Parathyroid adenoma (tissue), 2 donors: Measurements from ENCODE around the gene LMBRD2.
"Not testable (repeated sequence)": the region's sequence is repeated elsewhere in the genome, so short reads cannot be mapped to it uniquely, and the experiment has no call there.

Experiments
- H2AFZ ChIP-seq: fragments of 300-600 bp; sonication (generic); one replicate; pipeline ENCODE4 v1.7.0; 2017; ENCODE audit warnings: antibody characterized with exemption, mild to moderate bottlenecking
- H3K27ac ChIP-seq: fragments of 300-600 bp; sonication (generic); one replicate; pipeline ENCODE4 v1.7.0; 2017
- H3K27me3 ChIP-seq: fragments of 300-600 bp; sonication (generic); one replicate; pipeline ENCODE4 v1.7.0; 2017; ENCODE audit warnings: low read length; ENCODE audit not compliant: control insufficient read depth, insufficient read depth
- H3K36me3 ChIP-seq: fragments of 300-600 bp; sonication (generic); one replicate; pipeline ENCODE4 v1.7.0; 2017; ENCODE audit warnings: low read length; ENCODE audit not compliant: control insufficient read depth, insufficient read depth
- H3K4me1 ChIP-seq: fragments of 300-600 bp; sonication (generic); one replicate; pipeline ENCODE4 v1.7.0; 2017; ENCODE audit warnings: control low read depth
- H3K4me2 ChIP-seq: fragments of 300-600 bp; sonication (generic); one replicate; pipeline ENCODE4 v1.7.0; 2017; ENCODE audit warnings: low read length
- H3K4me3 ChIP-seq: fragments of 300-600 bp; sonication (generic); one replicate; pipeline ENCODE4 v1.7.0; 2017; ENCODE audit warnings: low read depth, low read length
- H3K79me2 ChIP-seq: fragments of 300-600 bp; sonication (generic); one replicate; pipeline ENCODE4 v1.7.0; 2017; ENCODE audit warnings: control low read depth
- H3K9ac ChIP-seq: fragments of 300-600 bp; sonication (generic); one replicate; pipeline ENCODE4 v1.7.0; 2017; ENCODE audit warnings: mild to moderate bottlenecking
- H3K9me3 ChIP-seq: fragments of 300-600 bp; sonication (generic); one replicate; pipeline ENCODE4 v1.7.0; 2017; ENCODE audit warnings: low read length; ENCODE audit not compliant: control insufficient read depth
- CTCF ChIP-seq: fragments of 300-600 bp; sonication (generic); IDR thresholded peaks from one replicate; pipeline ENCODE4 v1.7.0; 2017; ENCODE audit warnings: antibody characterized with exemption, mild to moderate bottlenecking
- donor health status: primary hyperparathyroidism.

The LMBRD2 gene

GRCh38 chr5:36193746-36194145 is 42.1 kb upstream of the LMBRD2 start:
- H3K9me3 ChIP-seq = no peaks in the 10 kb centered on the region
- no peak overlapping the region for H3K9ac ChIP-seq
- no peak for TF ChIP-seq CTCF
- H3K27ac ChIP-seq = no peak overlapping the region
- H3K27me3 ChIP-seq = no peaks in the 10 kb centered on the region
- H3K79me2 ChIP-seq = no peaks in the 10 kb centered on the region
- H3K4me3 ChIP-seq = no peak overlapping the region
- H3K36me3 ChIP-seq = no peaks in the 10 kb centered on the region
- no peak overlapping the region for H2AFZ ChIP-seq
- H3K4me1 ChIP-seq = no peaks in the 10 kb centered on the region
- no peak overlapping the region for H3K4me2 ChIP-seq

- not testable (repeated sequence) for H3K4me2 ChIP-seq
Measured at GRCh38 chr5:36184408-36184807, 32.7 kb upstream of the LMBRD2 start.

GRCh38 chr5:36181774-36182173 is 30.1 kb upstream of the LMBRD2 start:
- Histone ChIP-seq H2AFZ (no peak overlapping the region), H3K79me2 (no peaks in the 10 kb centered on the region), H3K36me3 (no peaks in the 10 kb centered on the region), H3K4me1 (no peaks in the 10 kb centered on the region), H3K4me3 (no peak overlapping the region), H3K4me2 (no peak overlapping the region), H3K27me3 (no peaks in the 10 kb centered on the region), H3K9me3 (no peaks in the 10 kb centered on the region), H3K9ac (no peak overlapping the region), H3K27ac (no peak overlapping the region)
- TF ChIP-seq CTCF = no peak

More at GRCh38 chr5:36184408-36184807, 32.7 kb upstream of the LMBRD2 start:
- not testable (repeated sequence) for H3K79me2 ChIP-seq, H3K4me3 ChIP-seq, H3K27me3 ChIP-seq, H2AFZ ChIP-seq, H3K36me3 ChIP-seq, H3K9me3 ChIP-seq, H3K27ac ChIP-seq, H3K4me1 ChIP-seq, H3K9ac ChIP-seq

DNA sequence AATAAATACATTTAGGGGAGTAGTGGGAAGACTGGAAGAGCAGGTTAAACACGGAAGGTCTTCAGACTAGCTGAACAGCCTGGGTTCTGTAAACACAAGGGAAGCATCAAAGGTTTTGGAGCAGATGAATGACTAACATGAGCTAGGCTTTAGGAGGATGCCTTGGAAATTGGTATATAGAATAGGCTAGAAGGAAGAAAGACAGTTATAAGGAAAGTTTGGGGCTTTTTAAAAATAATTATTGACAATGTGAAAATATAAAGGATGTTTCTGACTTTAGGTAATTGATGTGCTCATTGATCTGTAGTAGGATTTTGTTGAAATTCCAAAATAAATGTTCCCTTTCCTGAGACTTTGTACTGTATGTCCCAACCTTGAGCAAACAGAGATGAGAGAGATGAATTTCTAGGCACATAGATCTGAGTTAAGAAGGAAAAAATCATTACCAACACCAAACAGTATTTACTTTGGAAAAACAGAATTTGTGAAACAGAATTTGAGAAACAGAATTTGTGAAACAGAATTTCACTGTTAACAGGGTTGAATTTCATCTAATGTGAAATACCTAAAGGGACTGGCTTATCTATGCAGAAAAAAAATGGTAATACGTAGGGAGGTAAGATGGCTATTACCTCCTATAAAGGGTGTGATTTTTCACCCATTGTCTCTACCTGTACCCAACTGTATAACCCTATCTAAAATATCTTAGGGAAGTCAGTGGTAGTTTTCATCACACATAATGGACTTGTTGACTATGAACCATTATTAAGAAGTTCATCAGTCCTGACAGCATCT is 29.1 kb upstream of the LMBRD2 start:
- H3K9ac ChIP-seq = no peak overlapping the region
- no peak overlapping the region for H3K4me2 ChIP-seq
- no peaks in the 10 kb centered on the region for H3K9me3 ChIP-seq
- H3K27me3 ChIP-seq = no peaks in the 10 kb centered on the region
- no peaks in the 10 kb centered on the region for H3K79me2 ChIP-seq
- H3K36me3 ChIP-seq = no peaks in the 10 kb centered on the region
- H3K4me3 ChIP-seq = no peak overlapping the region
- no peaks in the 10 kb centered on the region for H3K4me1 ChIP-seq
- H3K27ac ChIP-seq = no peak overlapping the region
- no peak for TF ChIP-seq CTCF
- no peak overlapping the region for H2AFZ ChIP-seq

GRCh38 chr5:36179950-36180349 is 28.3 kb upstream of the LMBRD2 start:
- H3K27me3 ChIP-seq = no peaks in the 10 kb centered on the region

More at GRCh38 chr5:36179950-36180349, 28.3 kb upstream of the LMBRD2 start:
- Histone ChIP-seq H3K9ac (no peak overlapping the region), H3K27ac (no peak overlapping the region), H3K4me3 (no peak overlapping the region), H3K4me1 (no peaks in the 10 kb centered on the region), H2AFZ (no peak overlapping the region), H3K36me3 (no peaks in the 10 kb centered on the region), H3K4me2 (no peak overlapping the region), H3K79me2 (no peaks in the 10 kb centered on the region), H3K9me3 (no peaks in the 10 kb centered on the region)
- no peak for TF ChIP-seq CTCF
